HG03108 (cell line): ENCODE measurements around the gene PDXDC1.
A peak's percentile ranks its signal among the peaks of the same experiment; 100 is the strongest.
"Not testable (repeated sequence)": the region's sequence is repeated elsewhere in the genome, so short reads cannot be mapped to it uniquely, and the experiment has no call there.

Experiments used
- ATAC-seq: cut with Tn5 transposase; IDR thresholded peaks from one replicate; pipeline ENCODE4 v1.9.1; 2021; ENCODE audit warnings: moderate library complexity; ENCODE audit not compliant: unreplicated experiment

PDXDC1 gene, protein sequence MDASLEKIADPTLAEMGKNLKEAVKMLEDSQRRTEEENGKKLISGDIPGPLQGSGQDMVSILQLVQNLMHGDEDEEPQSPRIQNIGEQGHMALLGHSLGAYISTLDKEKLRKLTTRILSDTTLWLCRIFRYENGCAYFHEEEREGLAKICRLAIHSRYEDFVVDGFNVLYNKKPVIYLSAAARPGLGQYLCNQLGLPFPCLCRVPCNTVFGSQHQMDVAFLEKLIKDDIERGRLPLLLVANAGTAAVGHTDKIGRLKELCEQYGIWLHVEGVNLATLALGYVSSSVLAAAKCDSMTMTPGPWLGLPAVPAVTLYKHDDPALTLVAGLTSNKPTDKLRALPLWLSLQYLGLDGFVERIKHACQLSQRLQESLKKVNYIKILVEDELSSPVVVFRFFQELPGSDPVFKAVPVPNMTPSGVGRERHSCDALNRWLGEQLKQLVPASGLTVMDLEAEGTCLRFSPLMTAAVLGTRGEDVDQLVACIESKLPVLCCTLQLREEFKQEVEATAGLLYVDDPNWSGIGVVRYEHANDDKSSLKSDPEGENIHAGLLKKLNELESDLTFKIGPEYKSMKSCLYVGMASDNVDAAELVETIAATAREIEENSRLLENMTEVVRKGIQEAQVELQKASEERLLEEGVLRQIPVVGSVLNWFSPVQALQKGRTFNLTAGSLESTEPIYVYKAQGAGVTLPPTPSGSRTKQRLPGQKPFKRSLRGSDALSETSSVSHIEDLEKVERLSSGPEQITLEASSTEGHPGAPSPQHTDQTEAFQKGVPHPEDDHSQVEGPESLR

DNA sequence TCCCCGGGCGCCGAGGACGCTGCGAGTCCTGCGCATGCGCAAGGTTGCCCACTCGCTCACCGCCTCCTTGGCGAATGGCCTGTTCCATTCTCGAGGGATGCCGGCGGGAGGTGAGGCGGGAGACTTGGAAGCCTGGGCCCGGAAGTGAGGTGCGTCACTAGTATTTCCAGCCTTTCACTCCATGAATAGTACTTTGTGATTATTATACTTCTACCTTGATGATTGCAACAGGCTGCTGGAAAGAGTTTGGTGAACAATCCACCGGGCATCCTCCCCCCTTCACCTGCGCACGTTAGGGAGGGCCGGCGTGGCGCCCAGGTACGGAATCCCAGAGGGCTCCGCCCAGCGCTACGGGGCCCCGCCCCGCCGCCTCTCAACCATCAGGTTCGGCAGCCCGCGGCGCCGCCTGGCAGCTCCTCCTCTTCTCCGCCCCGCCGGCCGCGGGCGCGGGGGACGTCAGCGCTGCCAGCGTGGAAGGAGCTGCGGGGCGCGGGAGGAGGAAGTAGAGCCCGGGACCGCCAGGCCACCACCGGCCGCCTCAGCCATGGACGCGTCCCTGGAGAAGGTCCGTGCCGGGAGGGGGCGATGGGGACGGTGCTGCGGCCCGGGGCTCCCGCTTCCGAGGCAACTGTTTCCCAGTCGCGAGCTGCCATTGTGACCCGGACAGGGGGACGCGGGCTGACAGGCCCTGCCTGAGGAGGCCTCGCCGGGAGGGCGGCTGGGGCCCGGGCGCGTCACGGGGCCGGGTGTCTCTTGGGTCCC is at the start of gene PDXDC1:
Gene PDXDC1, plus strand, starts transcription at position 371 of the 762 bp plus-strand sequence. Its CDS starts 174 bp downstream, at position 545.
- ATAC-seq = peak; percentile 92

DNA sequence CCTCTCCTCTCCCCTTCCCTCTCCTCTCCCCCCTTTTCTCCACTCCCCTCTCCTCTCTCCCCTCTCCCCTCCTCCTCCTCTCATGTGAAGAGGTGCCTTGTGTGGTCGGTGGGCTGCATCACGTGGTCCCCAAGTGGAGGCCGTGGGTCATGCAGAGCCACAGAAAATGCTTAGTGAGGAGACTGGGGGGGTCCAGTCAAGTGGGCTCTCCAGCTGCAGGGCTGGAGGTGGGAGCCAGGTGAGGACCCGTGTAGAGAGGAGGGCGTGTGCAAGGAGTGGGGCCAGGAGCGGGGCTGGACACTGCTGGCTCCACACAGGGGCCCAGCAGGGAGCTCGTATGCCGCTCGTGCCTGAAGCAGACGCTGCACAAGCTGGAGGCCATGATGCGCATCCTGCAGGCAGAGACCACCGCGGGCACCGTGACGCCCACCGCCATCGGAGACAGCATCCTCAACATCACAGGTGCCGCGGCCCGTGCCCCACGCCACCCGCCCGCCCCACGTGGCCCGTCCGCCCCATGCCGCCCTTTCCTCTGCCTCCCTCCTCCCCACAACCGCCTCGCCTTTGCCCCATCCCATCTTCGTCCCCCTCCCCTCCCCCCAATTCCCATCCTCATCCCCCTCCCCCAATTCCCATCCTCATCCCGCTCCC is 46.6 kb upstream of the PDXDC1 start:
- not testable (repeated sequence) for ATAC-seq

DNA sequence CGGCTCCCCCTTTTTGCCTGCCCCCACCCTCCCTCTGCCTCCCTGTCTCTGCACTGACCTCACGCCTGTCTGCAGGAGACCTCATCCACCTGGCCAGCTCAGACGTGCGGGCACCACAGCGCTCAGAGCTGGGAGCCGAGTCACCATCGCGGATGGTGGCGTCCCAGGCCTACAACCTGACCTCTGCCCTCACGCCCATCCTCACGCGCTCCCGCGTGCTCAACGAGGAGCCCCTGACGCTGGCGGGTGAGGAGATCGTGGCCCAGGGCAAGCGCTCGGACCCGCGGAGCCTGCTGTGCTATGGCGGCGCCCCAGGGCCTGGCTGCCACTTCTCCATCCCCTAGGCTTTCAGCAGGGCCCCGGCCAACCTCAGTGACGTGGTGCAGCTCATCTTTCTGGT is 45.6 kb upstream of the PDXDC1 start:
- ATAC-seq = not testable (repeated sequence)

DNA sequence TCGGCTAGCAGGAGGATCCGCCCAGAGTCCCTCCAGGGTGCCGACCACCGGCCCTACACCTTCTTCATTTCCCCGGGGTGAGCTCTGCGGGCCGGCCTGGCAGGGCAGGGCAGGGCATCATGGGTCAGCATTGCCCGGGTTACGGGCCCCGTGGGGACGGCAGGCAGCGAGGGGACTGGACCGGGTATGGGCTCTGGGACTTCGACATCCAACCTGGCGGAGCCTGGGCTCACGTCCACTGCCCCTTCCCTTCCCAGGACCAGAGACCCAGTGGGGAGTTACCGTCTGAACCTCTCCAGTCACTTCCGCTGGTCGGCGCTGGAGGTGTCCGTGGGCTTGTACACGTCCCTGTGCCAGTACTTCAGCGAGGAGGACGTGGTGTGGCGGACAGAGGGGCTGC is 44.6 kb upstream of the PDXDC1 start:
- ATAC-seq = not testable (repeated sequence)

DNA sequence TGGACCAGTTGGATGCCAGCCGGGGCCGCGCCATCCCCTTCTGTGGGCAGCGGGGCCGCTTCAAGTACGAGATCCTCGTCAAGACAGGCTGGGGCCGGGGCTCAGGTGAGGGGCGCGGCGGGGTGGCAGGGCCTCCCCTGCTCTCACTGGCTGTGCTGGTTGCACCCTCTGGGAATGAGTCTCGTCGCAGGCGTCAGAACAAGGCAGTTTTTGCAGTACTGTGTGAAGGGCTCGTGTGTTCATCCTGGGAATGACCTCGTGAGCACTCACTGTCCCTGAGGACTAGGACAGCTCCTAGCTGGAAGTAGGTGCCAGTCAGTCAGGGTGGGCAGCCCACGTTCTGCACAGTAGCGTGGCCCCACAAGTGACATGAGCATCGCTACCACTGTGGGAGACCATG is 43.9 kb upstream of the PDXDC1 start:
- ATAC-seq = not testable (repeated sequence)

DNA sequence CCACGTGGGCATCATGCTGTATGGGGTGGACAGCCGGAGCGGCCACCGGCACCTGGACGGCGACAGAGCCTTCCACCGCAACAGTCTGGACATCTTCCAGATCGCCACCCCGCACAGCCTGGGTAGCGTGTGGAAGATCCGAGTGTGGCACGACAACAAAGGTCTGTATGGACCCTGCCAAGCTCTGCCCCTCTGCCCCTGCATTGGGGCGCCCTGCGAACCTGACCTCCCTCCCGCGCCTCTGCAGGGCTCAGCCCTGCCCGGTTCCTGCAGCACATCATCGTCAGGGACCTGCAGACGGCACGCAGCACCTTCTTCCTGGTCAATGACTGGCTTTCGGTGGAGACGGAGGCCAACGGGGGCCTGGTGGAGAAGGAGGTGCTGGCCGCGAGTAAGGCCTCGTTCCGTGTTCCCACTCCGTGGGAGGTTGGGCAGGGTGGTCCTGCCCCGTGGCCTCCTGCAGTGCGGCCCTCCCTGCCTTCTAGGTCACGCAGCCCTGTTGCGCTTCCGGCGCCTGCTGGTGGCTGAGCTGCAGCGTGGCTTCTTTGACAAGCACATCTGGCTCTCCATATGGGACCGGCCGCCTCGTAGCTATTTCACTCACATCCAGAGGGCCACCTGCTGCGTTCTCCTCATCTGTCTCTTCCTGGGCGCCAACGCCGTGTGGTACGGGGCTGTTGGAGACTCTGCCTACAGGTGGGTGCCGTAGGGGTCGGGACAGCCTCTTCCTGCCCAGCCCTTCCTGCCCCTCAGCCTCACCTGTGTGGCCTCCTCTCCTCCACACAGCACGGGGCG is 42.0 kb upstream of the PDXDC1 start:
- not testable (repeated sequence) for ATAC-seq

DNA sequence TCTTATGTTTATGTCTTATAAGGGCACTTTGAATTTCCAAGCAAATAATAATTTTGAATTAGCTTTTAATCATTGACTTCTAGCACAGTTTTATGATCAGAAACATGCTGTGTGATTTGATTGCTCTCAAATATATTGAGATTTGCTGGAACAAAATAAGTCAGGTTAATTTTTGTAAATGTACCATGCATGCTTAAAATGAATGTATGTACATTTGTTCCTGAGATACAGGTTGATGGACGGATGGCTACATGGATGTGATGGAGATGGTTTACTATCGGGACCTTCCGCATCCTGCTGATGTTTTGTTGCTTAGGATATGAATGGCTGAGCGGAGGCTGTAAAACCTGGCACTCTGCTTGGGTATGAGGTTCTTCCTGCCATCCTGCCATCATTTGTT is 37.7 kb upstream of the PDXDC1 start, which contains the start of gene NPIPA1:
Gene NPIPA1, plus strand, starts transcription at position 301 of the 400 bp plus-strand sequence. Its CDS starts 0 bp downstream, at position 301.
- ATAC-seq = not testable (repeated sequence)

DNA sequence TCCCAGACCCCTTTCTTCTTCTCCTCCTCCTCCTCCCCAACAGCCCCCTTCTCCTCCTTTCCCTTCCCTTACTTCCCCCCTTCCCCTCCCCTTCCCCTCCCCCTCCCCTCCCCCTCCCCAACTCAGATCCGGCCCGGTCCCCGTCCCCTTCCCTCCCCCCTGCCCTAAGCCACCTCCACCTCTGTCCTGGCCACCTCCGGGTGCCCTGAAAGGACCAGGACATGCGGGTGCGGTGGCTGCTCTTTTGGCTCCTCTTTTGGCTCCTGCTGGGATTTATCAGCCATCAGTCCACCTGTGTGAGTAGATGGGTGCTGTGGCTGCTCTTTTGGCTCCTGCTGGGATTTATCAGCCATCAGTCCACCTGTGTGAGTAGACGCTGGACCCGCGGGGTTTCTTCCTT is 36.8 kb upstream of the PDXDC1 start:
- not testable (repeated sequence) for ATAC-seq

DNA sequence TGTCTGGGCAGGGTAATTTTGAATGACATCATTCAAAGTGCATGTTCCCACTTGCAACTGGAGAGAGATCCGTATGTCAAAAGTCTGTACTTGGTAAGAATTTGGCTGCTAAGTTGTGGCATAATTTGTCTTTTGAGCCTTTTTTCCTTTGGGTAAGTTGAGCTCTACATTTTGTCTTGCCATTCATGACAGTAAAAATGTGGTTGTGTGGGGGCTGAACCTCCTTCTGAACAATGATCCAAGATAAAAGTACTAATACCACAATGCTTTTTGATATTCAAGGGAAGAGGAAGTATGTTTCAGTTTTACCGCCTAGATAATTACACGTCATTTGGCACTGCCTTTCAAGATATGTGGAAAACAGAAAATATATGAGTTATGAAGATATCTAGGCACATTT is 32.1 kb upstream of the PDXDC1 start:
- not testable (repeated sequence) for ATAC-seq

DNA sequence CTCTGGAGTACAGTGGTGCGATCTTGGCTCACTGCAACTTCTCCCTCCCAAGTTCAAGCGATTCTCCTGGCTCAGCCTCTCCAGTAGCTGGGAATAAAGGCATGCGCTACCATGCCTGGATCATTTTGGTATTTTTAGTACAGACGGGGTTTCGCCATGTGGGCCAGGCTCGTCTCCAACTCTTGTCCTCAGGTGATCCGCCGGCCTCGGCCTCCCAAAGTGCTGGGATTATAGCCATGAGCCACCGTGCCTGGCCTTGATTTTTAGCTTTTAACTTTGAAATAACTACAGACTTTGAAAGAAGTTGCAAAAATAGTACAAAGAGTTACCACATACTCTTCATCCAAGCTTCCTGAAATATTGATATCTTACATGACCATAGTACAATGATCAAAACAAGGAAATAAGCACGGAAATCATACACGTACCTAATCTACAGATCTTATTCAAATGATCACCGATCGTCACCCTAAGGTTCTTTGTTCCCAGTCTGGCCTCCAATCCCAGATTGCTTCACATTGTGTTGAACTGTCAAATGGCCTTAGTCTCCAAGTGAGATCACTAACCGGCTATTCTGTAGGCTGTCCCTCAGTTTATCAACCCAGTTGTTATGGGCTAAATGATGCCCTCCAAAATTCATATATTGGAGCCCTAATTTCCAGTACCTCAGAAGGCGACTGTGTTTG is 19.1 kb upstream of the PDXDC1 start:
- ATAC-seq = no peak

DNA sequence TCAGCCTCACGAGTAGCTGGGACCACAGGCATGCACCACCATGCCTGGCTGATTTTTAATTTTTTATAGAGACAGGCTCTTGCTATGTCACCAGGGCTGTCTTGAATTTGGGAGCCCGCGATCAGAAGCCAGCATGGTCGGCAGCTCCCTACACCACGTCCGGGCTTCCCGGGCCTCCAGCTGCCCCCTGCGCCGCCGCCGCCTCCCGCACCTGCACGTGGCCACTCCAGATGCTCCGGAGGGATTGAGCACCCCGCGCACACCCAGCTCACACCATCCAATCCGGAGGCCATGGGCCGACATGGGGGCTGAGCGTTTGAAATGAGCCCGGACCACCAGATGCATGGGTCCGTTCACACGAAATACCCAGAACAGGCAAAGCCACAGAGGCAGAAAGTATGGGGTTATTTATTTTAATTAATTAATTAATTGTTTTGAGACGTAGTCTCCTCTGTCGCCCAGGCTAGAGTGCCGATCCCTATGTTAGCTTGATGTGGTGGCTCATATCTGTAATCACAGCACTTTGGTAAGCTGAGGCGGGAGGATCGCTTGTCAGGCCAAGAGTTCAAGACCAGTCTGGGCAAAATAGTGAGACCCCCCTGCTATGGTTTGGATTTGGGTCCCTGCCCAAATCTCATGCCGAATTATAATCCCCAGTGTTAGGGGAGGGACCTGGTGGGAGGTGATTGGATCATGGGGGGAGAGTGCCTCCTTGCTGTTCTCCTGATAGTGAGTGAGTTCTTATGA is 17.1 kb upstream of the PDXDC1 start:
- no peak for ATAC-seq

DNA sequence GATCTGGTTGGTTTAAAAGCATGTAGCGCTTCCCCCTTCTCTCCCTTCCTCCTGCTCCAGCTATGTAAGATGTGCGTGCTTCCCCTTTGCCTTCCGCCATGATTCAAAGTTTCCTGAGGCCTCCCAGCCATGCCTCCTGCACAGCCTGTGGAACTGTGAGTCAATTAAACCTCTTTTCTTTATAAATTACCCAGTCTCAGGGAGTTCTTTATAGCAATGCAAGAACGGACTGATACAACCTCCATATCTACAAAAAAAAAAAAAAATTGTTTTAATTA is 16.6 kb upstream of the PDXDC1 start:
- no peak for ATAC-seq

DNA sequence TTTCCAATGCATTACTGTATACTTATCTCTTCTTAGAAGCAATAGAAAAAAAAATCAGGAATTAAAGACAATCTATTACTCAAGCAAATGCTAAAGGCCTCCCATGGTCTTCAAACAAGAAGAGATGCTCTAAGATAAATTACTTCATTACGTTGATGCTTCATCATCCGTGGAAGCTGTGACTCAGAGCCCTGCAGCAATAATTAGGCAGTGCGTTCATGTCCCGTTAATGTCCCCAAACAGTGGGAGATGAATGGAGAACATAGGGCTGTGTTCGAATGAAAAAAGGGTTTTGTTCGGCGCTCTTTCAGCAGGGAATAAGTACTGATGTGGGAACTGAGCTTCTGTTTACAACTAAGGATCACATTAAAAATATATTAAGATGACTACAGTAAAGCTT is 15.9 kb upstream of the PDXDC1 start:
- no peak for ATAC-seq

DNA sequence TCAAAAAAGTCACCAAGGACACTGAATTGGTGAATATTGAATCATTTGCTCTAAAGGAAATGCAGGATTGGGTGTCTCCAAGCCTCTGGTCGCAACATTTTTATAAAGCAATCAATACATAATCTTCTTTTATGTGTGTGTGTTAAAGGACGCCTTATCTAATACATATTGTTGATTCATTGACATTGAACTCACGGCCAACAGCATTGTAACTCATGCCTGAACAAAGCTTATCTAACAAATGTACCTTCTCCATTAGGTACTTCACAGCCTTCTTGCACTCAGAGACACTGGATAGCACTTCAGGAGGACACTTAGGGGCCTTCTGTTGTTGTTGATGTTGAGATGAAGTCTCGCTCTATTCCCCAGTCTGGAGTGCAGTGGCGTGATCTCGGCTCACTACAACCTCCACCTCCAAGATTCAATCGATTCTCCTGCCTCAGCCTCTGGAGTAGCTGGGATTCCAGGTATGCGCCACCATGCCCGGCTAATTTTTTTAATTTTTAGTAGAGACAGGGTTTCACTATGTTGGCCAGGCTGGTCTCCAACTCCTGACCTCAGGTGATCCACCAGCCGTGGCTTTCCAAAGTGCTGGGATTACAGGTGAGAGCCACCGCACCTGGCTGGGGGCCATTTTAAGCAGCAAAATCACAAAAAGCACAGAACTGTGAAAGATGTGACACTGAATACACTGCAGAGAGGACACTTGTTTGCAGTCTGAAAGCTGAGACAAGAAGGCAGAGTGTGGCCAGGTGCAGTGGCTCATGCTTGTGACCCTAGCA is 13.2 kb upstream of the PDXDC1 start:
- no peak for ATAC-seq

DNA sequence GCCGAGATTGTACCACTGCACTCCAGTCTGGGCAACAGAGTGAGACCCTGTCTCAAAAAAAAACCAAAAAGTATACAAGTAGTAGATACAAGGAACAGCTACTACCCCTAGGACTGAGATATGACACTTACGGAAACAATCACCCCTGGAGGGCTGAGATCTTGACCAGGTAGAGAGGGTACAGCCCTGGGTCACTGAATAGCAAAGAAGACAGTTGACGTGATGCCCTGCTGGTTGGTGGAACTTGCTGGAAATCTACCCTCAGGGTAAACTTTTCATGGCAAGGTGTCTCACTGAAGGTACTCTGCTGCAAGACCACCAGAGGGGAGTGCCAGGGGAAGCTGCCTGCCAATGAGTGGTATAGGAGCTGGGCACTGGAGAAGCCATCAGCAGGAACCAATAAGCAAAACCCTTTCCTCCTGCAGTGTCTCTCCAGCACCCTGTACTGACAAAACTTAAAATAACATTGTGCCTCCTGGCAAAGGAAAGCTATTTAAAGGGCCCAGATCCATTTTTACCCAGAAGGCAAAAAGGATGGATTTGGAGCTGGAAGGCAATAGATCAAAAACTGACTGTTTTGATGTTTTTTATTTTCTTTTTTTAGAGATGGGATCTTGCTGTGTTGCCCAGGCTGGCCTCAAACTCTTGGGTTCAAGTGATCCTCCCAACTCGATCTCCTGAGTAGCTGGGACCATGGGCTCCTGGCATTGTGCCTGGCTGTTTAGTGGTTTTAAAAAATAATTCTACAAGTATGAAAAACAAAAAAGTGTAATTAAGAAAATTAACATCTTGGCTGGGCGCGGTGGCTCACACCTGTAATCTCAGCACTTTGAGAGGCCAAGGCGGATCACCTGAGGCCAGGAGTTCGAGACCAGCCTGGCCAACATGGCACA is 11.3 kb upstream of the PDXDC1 start:
- no peak for ATAC-seq

DNA sequence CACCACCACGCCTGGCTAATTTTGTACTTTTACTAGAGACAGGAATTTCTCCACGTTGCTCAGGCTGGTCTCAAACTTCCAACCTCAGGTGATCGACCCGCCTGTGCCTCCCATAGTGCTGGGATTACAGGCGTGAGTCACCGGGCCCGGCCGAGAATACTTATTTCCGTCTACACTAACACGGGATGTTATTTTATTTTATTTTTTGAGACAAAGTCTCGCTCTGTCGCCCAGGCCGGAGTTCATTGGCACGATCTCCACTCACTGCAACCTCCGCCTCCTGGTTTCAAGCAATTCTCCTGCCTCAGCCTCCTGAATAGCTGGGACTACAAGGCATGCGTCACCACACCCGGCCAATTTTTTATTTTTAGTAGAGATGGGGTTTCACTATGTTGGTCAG is 9.5 kb upstream of the PDXDC1 start:
- no peak for ATAC-seq

DNA sequence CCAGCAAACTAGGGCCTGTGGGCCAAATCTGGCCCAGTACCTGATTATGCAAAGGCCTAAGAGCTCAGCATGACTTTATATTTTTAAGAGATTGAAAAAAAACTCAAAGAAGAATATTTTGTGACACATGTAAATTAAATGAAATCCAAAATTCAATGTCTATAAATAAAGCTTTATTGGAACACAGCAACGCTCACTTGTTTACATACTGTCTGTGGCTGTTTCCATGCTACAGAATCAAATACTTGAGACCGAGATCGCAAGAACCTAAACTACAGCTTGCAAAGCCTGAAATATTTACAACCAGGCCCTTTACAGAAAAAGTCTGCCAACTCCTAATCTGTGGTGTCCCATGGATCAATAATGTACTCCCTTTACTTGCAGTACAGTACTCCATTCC is 5.0 kb upstream of the PDXDC1 start:
- not testable (repeated sequence) for ATAC-seq
